ENCODE results near the gene RAPGEF1.

DNA sequence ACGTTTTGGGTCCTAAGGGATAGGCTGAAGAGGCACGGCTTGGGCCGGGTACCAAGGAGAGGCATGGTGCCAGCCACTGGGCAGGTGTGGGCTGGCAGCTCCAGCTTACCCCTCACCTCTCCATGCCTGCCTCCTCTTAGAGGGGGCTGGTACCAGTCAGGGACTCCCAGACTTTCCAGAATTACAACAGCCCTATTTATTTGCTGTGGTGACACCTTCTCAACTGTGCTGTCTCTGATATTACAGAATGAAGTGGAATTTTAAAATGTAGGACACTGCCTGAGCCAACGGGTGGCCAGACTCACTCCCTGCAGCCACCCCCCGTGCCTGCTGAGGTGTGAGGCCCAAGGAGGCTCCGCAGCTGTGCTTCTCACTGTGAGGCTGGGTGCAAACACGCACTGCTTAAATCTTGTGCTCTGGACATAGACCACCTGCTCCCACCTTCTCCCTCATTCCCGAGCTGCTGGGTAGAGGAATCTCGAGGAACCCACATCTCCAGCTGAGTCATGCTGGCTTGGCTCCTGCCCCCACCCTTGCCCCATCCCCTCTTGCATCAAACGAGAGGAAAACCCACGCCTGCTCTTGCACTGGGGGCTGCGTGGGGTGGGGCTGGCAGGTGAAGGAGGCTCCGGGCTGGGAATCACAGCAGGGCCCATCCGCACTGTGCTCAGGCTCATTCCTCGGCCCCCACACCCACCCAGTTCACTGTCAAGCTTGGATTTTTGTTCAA is 146.6 kb downstream of the RAPGEF1 start:
- TF ChIP-seq POLR2A (IDR thresholded peaks at IDR 0.05) = no peak
- TF ChIP-seq, protein P1, sequence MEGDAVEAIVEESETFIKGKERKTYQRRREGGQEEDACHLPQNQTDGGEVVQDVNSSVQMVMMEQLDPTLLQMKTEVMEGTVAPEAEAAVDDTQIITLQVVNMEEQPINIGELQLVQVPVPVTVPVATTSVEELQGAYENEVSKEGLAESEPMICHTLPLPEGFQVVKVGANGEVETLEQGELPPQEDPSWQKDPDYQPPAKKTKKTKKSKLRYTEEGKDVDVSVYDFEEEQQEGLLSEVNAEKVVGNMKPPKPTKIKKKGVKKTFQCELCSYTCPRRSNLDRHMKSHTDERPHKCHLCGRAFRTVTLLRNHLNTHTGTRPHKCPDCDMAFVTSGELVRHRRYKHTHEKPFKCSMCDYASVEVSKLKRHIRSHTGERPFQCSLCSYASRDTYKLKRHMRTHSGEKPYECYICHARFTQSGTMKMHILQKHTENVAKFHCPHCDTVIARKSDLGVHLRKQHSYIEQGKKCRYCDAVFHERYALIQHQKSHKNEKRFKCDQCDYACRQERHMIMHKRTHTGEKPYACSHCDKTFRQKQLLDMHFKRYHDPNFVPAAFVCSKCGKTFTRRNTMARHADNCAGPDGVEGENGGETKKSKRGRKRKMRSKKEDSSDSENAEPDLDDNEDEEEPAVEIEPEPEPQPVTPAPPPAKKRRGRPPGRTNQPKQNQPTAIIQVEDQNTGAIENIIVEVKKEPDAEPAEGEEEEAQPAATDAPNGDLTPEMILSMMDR (IDR thresholded peaks at IDR 0.05) = no peak

Measured in testis (tissue), 2 donors.